ENCODE results near the gene CASQ1.

DNA sequence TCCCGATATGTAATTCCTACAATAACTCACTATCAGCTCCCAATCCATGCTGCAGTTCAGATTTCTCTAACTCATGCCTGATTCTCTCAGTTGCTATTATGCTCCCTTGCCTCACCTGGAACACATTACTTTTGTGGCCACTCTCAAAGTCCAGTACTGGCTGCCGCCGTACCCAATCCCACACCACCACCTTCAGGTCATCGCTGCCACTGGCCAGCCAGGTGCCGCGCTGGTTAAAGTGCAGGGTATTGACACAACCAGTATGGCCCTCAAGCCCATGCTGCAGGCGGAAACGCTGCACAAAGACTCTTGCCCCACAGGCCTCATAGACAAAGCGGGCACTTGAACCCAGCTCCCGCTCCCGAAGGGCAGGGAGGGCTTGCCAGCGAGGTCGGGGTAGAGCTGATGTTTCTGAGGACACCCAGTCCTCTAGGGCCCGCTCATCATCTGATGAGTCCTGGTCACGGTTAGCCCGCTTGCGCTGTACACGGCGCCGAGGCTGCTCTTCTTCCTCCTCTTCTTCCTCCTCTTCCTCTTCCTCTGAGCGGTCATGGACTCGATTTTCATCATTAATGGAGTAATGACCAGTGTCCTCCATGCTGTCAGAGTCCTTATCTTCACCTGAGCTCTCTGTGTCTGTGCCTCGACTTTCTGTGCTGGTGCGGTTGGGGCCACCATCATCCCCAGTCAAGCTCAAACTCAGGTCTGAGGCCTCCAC, 49.4 kb downstream of the CASQ1 start:
- TF ChIP-seq SSRP1 (CRISPR knock-in tag; IDR thresholded peaks at IDR 0.05) (no peak), ZNF274 (CRISPR knock-in tag; IDR thresholded peaks at IDR 0.05) (no peak), SMAD9 (CRISPR knock-in tag; IDR thresholded peaks at IDR 0.05) (no peak), ZNF570 (CRISPR knock-in tag; IDR thresholded peaks at IDR 0.05; ENCODE audit: borderline replicate concordance) (no peak), KLF9 (CRISPR knock-in tag; IDR thresholded peaks at IDR 0.05; ENCODE audit: low read depth) (no peak), ELF1 (CRISPR knock-in tag; IDR thresholded peaks at IDR 0.05) (no peak), JUN (CRISPR knock-in tag; IDR thresholded peaks at IDR 0.05) (no peak)
- TF ChIP-seq, protein P1, sequence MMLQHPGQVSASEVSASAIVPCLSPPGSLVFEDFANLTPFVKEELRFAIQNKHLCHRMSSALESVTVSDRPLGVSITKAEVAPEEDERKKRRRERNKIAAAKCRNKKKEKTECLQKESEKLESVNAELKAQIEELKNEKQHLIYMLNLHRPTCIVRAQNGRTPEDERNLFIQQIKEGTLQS (CRISPR knock-in tag; IDR thresholded peaks at IDR 0.05) = no peak
- TF ChIP-seq, protein P2, sequence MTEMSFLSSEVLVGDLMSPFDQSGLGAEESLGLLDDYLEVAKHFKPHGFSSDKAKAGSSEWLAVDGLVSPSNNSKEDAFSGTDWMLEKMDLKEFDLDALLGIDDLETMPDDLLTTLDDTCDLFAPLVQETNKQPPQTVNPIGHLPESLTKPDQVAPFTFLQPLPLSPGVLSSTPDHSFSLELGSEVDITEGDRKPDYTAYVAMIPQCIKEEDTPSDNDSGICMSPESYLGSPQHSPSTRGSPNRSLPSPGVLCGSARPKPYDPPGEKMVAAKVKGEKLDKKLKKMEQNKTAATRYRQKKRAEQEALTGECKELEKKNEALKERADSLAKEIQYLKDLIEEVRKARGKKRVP (CRISPR knock-in tag; IDR thresholded peaks at IDR 0.05) = no peak
- TF ChIP-seq, protein P3, sequence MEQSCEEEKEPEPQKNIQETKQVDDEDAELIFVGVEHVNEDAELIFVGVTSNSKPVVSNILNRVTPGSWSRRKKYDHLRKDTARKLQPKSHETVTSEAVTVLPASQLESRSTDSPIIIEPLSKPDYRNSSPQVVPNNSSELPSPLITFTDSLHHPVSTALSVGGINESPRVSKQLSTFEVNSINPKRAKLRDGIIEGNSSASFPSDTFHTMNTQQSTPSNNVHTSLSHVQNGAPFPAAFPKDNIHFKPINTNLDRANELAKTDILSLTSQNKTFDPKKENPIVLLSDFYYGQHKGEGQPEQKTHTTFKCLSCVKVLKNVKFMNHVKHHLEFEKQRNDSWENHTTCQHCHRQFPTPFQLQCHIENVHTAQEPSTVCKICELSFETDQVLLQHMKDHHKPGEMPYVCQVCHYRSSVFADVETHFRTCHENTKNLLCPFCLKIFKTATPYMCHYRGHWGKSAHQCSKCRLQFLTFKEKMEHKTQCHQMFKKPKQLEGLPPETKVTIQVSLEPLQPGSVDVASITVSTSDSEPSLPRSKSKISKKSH (CRISPR knock-in tag; IDR thresholded peaks at IDR 0.05; ENCODE audit: borderline replicate concordance) = no peak
- TF ChIP-seq, protein P4, sequence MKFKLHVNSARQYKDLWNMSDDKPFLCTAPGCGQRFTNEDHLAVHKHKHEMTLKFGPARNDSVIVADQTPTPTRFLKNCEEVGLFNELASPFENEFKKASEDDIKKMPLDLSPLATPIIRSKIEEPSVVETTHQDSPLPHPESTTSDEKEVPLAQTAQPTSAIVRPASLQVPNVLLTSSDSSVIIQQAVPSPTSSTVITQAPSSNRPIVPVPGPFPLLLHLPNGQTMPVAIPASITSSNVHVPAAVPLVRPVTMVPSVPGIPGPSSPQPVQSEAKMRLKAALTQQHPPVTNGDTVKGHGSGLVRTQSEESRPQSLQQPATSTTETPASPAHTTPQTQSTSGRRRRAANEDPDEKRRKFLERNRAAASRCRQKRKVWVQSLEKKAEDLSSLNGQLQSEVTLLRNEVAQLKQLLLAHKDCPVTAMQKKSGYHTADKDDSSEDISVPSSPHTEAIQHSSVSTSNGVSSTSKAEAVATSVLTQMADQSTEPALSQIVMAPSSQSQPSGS (CRISPR knock-in tag; IDR thresholded peaks at IDR 0.05) = no peak
- TF ChIP-seq, protein P5, sequence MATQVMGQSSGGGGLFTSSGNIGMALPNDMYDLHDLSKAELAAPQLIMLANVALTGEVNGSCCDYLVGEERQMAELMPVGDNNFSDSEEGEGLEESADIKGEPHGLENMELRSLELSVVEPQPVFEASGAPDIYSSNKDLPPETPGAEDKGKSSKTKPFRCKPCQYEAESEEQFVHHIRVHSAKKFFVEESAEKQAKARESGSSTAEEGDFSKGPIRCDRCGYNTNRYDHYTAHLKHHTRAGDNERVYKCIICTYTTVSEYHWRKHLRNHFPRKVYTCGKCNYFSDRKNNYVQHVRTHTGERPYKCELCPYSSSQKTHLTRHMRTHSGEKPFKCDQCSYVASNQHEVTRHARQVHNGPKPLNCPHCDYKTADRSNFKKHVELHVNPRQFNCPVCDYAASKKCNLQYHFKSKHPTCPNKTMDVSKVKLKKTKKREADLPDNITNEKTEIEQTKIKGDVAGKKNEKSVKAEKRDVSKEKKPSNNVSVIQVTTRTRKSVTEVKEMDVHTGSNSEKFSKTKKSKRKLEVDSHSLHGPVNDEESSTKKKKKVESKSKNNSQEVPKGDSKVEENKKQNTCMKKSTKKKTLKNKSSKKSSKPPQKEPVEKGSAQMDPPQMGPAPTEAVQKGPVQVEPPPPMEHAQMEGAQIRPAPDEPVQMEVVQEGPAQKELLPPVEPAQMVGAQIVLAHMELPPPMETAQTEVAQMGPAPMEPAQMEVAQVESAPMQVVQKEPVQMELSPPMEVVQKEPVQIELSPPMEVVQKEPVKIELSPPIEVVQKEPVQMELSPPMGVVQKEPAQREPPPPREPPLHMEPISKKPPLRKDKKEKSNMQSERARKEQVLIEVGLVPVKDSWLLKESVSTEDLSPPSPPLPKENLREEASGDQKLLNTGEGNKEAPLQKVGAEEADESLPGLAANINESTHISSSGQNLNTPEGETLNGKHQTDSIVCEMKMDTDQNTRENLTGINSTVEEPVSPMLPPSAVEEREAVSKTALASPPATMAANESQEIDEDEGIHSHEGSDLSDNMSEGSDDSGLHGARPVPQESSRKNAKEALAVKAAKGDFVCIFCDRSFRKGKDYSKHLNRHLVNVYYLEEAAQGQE (IDR thresholded peaks at IDR 0.05; ENCODE audit: borderline replicate concordance in 1 of 2, low read depth in 1 of 2, low read length in 2 of 2) = no peak
- TF ChIP-seq, protein P6, sequence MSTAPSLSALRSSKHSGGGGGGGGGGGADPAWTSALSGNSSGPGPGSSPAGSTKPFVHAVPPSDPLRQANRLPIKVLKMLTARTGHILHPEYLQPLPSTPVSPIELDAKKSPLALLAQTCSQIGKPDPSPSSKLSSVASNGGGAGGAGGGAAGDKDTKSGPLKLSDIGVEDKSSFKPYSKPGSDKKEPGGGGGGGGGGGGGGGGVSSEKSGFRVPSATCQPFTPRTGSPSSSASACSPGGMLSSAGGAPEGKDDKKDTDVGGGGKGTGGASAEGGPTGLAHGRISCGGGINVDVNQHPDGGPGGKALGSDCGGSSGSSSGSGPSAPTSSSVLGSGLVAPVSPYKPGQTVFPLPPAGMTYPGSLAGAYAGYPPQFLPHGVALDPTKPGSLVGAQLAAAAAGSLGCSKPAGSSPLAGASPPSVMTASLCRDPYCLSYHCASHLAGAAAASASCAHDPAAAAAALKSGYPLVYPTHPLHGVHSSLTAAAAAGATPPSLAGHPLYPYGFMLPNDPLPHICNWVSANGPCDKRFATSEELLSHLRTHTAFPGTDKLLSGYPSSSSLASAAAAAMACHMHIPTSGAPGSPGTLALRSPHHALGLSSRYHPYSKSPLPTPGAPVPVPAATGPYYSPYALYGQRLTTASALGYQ (CRISPR knock-in tag; IDR thresholded peaks at IDR 0.05) = no peak

Data from HepG2 (cell line).